GM12878 (cell line): ENCODE data around the gene OPA1. TPM values are rescaled to one million over a fixed set of nuclear protein-coding genes. Genes with fewer than 3 reads are reported as not detected.

Source experiments
- ATAC-seq: fragments of 200-7000 bp; cut with Tn5 transposase; 3 replicates; pipeline ENCODE4 v1.9.1; 2020; ENCODE audit warnings: mild to moderate bottlenecking, moderate library complexity
- BruUV-seq: library from RNA; stranded (reverse); fragments of 400-500 nt; replicated peaks from 2 replicates; lab custom pipeline; 2021; lab: Mats Ljungman, UMichigan
- CTCF ChIA-PET: fragments of 300-600 bp; sonication (Branson Sonifier 250); formaldehyde crosslinking; extraction: SDS; loops from one replicate; lab custom pipeline; 2021; ENCODE audit warnings: inconsistent platforms; lab: Yijun Ruan, JAX
- POLR2A ChIA-PET: fragments of 350-600 bp; formaldehyde crosslinking; extraction: SDS; loops from one replicate; lab custom pipeline; 2021; ENCODE audit warnings: inconsistent platforms; lab: Charles Lee
- RAD21 ChIA-PET: fragments of 300-600 bp; sonication (Branson Sonifier 250); formaldehyde crosslinking; loops from one replicate; lab custom pipeline; 2023; ENCODE audit warnings: antibody characterized with exemption; ENCODE audit not compliant: unreplicated experiment; lab: Charles Lee
- SMC1A ChIA-PET: fragments of 300-600 bp; sonication (Branson Sonifier 250); formaldehyde crosslinking; loops from one replicate; lab custom pipeline; 2023; ENCODE audit not compliant: unreplicated experiment, uncharacterized antibody; lab: Charles Lee
- DNase-seq: peaks from one replicate; pipeline ENCODE4 v3.0.0-alpha.2; 2011; ENCODE audit warnings: low read depth, low spot score
- FAIRE-seq: peaks from 3 replicates; lab custom pipeline; 2011; peaks lifted over from hg19 to GRCh38; lab: Jason Lieb, UNC
- H2AFZ ChIP-seq: 2 replicates; pipeline ENCODE4 v1.6.0; 2011; ENCODE audit warnings: low read depth, low read length, control low read depth; ENCODE audit not compliant: control insufficient read depth
- H3K27ac ChIP-seq: 2 replicates; pipeline ENCODE4 v1.5.1; 2011; ENCODE audit warnings: control low read depth; ENCODE audit not compliant: control insufficient read depth, insufficient read depth
- H3K27me3 ChIP-seq, 2 experiments: replicated peaks in 1 of 2; 2 replicates each; pipeline versions ENCODE4 v1.6.0 to v1.6.1; 2011; ENCODE audit warnings: low read length in 1 of 2; ENCODE audit not compliant: control insufficient read depth in 2 of 2, insufficient read depth in 2 of 2
- H3K36me3 ChIP-seq, 2 experiments: 2 replicates each; pipeline ENCODE4 v1.5.1; 2011; ENCODE audit warnings: low read length in 1 of 2; ENCODE audit not compliant: control insufficient read depth in 2 of 2, insufficient read depth in 2 of 2
- H3K4me1 ChIP-seq: 2 replicates; pipeline ENCODE4 v1.6.1; 2011; ENCODE audit warnings: mild to moderate bottlenecking, low read length, moderate library complexity, mixed read lengths; ENCODE audit not compliant: control insufficient read depth, insufficient read depth
- H3K4me2 ChIP-seq: 2 replicates; pipeline ENCODE4 v1.6.0; 2011; ENCODE audit warnings: control low read depth; ENCODE audit not compliant: control insufficient read depth, insufficient read depth
- H3K4me3 ChIP-seq: fragments of 200-600 bp; sonication (generic); 2 replicates; pipeline ENCODE4 v1.5.1; 2016
- H3K79me2 ChIP-seq: 2 replicates; pipeline ENCODE4 v1.6.0; 2011; ENCODE audit warnings: low read length; ENCODE audit not compliant: control insufficient read depth, insufficient read depth
- H3K9ac ChIP-seq: 2 replicates; pipeline ENCODE4 v1.8.0; 2011; ENCODE audit warnings: low read length, control low read depth, mixed read lengths; ENCODE audit not compliant: control insufficient read depth, insufficient read depth
- H3K9me3 ChIP-seq: replicated peaks from 3 replicates; pipeline ENCODE4 v1.5.1; 2011; ENCODE audit warnings: mild to moderate bottlenecking, low read length; ENCODE audit not compliant: control insufficient read depth, insufficient read depth
- H4K20me1 ChIP-seq: 2 replicates; pipeline ENCODE4 v1.6.0; 2011; ENCODE audit not compliant: control insufficient read depth, insufficient read depth
- RFX5 ChIP-seq: IDR thresholded peaks from 2 replicates; pipeline ENCODE4 v1.6.1; 2011; ENCODE audit warnings: low read depth, low read length, improper control_type of control experiment
- TCF3 ChIP-seq: IDR thresholded peaks from 2 replicates; pipeline ENCODE4 v1.6.1; 2012; ENCODE audit warnings: low read depth, mild to moderate bottlenecking, low read length, borderline replicate concordance; ENCODE audit not compliant: insufficient read depth
- WGBS: methylation state at CpG from one replicate; pipeline ENCODE4 v1.1.6; 2016; ENCODE audit warnings: low lambda C conversion rate; ENCODE audit not compliant: insufficient replicate concordance, insufficient coverage; ENCODE audit errors: missing lambda C conversion rate; 5-methylcytosine and 5-hydroxymethylcytosine counted together
- in situ Hi-C: fragments of 300-500 bp; cut with MboI; formaldehyde crosslinking; loops from 9 replicates; pipeline ENCODE4 v1.14.3; 2018; ENCODE audit warnings: mixed read lengths
- intact Hi-C: fragments of 100-400 bp; cut with micrococcal nuclease; formaldehyde crosslinking; loops from one replicate; pipeline ENCODE4 v1.14.2; 2022; ENCODE audit not compliant: unreplicated experiment
- polyA plus RNA-seq, 11 experiments: library from polyadenylated mRNA; depleted of rRNA in 4 of 11; unstranded in 6 of 11; stranded (reverse) in 5 of 11; fragments of >200 nt; fragmentation: Nextera tagmentation in 4 of 11; fragmentation: Illumina TruSeq in 1 of 11; extraction: Ambion mirVana in 4 of 11; extraction: Trizol in 1 of 11; gene quantifications; 1 replicate in 1 of 11; 2 replicates in 10 of 11; pipeline versions ENCODE4 v1.2.1 to v1.2.3, GENCODE V29; 2011 to 2016; ENCODE audit warnings: inconsistent platforms in 2 of 11, missing spikeins in 2 of 11, low read depth in 1 of 11
- total RNA-seq, 4 experiments: library from RNA; depleted of rRNA in 3 of 4; stranded (reverse); fragments of >200 nt in 3 of 4; fragmentation: Illumina TruSeq in 1 of 4; extraction: Trizol in 1 of 4; gene quantifications; 2 replicates each; pipeline versions ENCODE4 v1.2.1 to v1.2.3, GENCODE V29; 2013 to 2021
- TF ChIP-seq, protein P1 (sequence below): fragments of 450-650 bp; IDR thresholded peaks from 2 replicates; pipeline ENCODE4 v1.6.1; 2017; ENCODE audit warnings: mild to moderate bottlenecking, low read depth, inconsistent platforms; ENCODE audit not compliant: poor library complexity, severe bottlenecking
- TF ChIP-seq, protein P2 (sequence below): fragments of 450-650 bp; conservative IDR thresholded peaks from 2 replicates; pipeline ENCODE4 v1.6.1; 2017; ENCODE audit warnings: mild to moderate bottlenecking, moderate library complexity

The OPA1 gene
- total and polyA plus RNA-seq, 10 of the 15 experiments (the other 5 are each of a cell fraction or from before 2014, with no cell fraction given) = 14.7 to 108 (median 59.3) TPM

DNA sequence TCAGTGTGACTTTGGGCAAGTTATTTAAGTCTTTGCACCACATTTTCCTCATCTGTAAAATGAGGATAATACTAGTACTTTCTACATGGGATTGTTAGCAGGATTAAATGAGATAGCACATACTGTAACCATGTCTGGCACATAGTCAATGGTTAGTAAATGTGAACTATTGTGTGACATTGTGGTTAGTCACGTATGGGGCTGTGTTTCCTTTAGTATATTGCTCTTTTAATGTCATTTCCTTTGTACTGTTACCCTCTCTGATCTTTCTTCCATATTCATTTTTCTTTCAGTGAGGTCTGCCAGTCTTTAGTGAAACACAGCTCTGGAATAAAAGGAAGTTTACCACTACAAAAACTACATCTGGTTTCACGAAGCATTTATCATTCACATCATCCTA lies 21.4 kb downstream of the OPA1 start:
- Histone ChIP-seq H3K4me2 (no peak overlapping the region), H3K27me3 (no peaks in the 10 kb centered on the region)
- WGBS = 66% methylated on average over 2 of the region's 2 CpGs
- no peak for TF ChIP-seq RFX5
- TF ChIP-seq, protein P1, sequence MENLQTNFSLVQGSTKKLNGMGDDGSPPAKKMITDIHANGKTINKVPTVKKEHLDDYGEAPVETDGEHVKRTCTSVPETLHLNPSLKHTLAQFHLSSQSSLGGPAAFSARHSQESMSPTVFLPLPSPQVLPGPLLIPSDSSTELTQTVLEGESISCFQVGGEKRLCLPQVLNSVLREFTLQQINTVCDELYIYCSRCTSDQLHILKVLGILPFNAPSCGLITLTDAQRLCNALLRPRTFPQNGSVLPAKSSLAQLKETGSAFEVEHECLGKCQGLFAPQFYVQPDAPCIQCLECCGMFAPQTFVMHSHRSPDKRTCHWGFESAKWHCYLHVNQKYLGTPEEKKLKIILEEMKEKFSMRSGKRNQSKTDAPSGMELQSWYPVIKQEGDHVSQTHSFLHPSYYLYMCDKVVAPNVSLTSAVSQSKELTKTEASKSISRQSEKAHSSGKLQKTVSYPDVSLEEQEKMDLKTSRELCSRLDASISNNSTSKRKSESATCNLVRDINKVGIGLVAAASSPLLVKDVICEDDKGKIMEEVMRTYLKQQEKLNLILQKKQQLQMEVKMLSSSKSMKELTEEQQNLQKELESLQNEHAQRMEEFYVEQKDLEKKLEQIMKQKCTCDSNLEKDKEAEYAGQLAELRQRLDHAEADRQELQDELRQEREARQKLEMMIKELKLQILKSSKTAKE = no peak
- TF ChIP-seq, protein P2, sequence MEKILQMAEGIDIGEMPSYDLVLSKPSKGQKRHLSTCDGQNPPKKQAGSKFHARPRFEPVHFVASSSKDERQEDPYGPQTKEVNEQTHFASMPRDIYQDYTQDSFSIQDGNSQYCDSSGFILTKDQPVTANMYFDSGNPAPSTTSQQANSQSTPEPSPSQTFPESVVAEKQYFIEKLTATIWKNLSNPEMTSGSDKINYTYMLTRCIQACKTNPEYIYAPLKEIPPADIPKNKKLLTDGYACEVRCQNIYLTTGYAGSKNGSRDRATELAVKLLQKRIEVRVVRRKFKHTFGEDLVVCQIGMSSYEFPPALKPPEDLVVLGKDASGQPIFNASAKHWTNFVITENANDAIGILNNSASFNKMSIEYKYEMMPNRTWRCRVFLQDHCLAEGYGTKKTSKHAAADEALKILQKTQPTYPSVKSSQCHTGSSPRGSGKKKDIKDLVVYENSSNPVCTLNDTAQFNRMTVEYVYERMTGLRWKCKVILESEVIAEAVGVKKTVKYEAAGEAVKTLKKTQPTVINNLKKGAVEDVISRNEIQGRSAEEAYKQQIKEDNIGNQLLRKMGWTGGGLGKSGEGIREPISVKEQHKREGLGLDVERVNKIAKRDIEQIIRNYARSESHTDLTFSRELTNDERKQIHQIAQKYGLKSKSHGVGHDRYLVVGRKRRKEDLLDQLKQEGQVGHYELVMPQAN = no peak
- TF ChIP-seq TCF3 = no peak
- TF ChIP-seq, all 136 proteins: peak for 0
- Histone ChIP-seq H3K36me3 (peaks cover 2 to 22% of the 10 kb centered on the region in 2 experiments; a peak in 3 of 4 replicates), H3K27ac (no peak overlapping the region), H3K4me1 (peaks cover 6% of the 10 kb centered on the region; the same call in 1 of the 2 replicates), H3K9ac (no peak overlapping the region), H3K4me3 (no peak overlapping the region), H2AFZ (no peak overlapping the region), H3K79me2 (peaks cover 15% of the 10 kb centered on the region), H3K9me3 (peaks cover 14% of the 10 kb centered on the region), H4K20me1 (no peaks in the 10 kb centered on the region; the same call in 1 of the 2 replicates)
- ChIA-PET POLR2A (interaction anchor here (0.6 kb wide), 1 partner anchor 1502 kb away, joined by 3 read pairs; no protein-coding TSS in a partner anchor), SMC1A (no interaction called here), CTCF (no interaction called here), RAD21 (no interaction called here)
- ATAC-seq = no peak
- FAIRE-seq = no peak
- BruUV-seq = no TSS peak
- intact Hi-C loops (no loop called here), in situ Hi-C loops (no loop called here)
- DNase-seq = no peak
